Central memory CD8-positive, alpha-beta T cell (primary cell): ENCODE results near the gene HIBADH.
"Not testable (repeated sequence)": the region's sequence is repeated elsewhere in the genome, so short reads cannot be mapped to it uniquely, and the experiment has no call there.

Experiments
- ATAC-seq: fragments of 150-1000 bp; cut with Tn5 transposase; replicated peaks from 2 replicates; pipeline ENCODE4 v1.10.0; 2022; ENCODE audit warnings: mild to moderate bottlenecking, moderate FRiP score, moderate number of reproducible peaks; ENCODE audit not compliant: poor library complexity, severe bottlenecking; ENCODE audit errors: extremely low read depth
- DNase-seq, 2 donors: peaks; one replicate each; pipeline ENCODE4 v3.0.0; 2021; ENCODE audit warnings: low spot score in 2 of 2
- H3K27ac Mint-ChIP-seq: one replicate; pipeline ENCODE4 v1.8.0; 2022; ENCODE audit warnings: low read depth, mild to moderate bottlenecking, moderate library complexity, mixed read lengths
- H3K27me3 Mint-ChIP-seq: one replicate; pipeline ENCODE4 v1.8.0; 2022; ENCODE audit warnings: mixed read lengths
- H3K36me3 Mint-ChIP-seq: one replicate; pipeline ENCODE4 v1.8.0; 2022; ENCODE audit warnings: mild to moderate bottlenecking, moderate library complexity, mixed read lengths; ENCODE audit not compliant: insufficient read depth
- H3K4me1 Mint-ChIP-seq: one replicate; pipeline ENCODE4 v1.8.0; 2022; ENCODE audit warnings: mixed read lengths
- H3K4me3 Mint-ChIP-seq: one replicate; pipeline ENCODE4 v1.8.0; 2022; ENCODE audit warnings: mild to moderate bottlenecking, moderate library complexity, mixed read lengths
- H3K9me3 Mint-ChIP-seq: one replicate; pipeline ENCODE4 v1.8.0; 2022; ENCODE audit warnings: mixed read lengths

The HIBADH gene

GRCh38 chr7:27578169-27578568 lies 84.5 kb downstream of the HIBADH start:
- not testable (repeated sequence) for DNase-seq, H3K27me3 Mint-ChIP-seq, H3K36me3 Mint-ChIP-seq, H3K4me1 Mint-ChIP-seq, ATAC-seq, H3K27ac Mint-ChIP-seq, H3K4me3 Mint-ChIP-seq, H3K9me3 Mint-ChIP-seq

- Mint-ChIP-seq H3K36me3 (peaks cover 1% of the 10 kb centered on the region), H3K27ac (no peak overlapping the region), H3K9me3 (no peaks in the 10 kb centered on the region), H3K27me3 (no peaks in the 10 kb centered on the region), H3K4me1 (no peaks in the 10 kb centered on the region), H3K4me3 (no peak overlapping the region)
- no peak for ATAC-seq
- DNase-seq, result no peak
These were observed 86.2 kb downstream of the HIBADH start for GRCh38 chr7:27576360-27576944.

GRCh38 chr7:27575613-27576012 lies 87.1 kb downstream of the HIBADH start:
- H3K36me3 Mint-ChIP-seq, result peaks cover 1% of the 10 kb centered on the region
- no peak overlapping the region for H3K27ac Mint-ChIP-seq
- no peaks in the 10 kb centered on the region for H3K27me3 Mint-ChIP-seq
- no peaks in the 10 kb centered on the region for H3K4me1 Mint-ChIP-seq
- no peak for ATAC-seq
- H3K4me3 Mint-ChIP-seq, result no peak overlapping the region
- no peak for DNase-seq
- no peaks in the 10 kb centered on the region for H3K9me3 Mint-ChIP-seq

- DNase-seq (no peak), ATAC-seq (no peak)
- H3K27me3 Mint-ChIP-seq, result no peaks in the 10 kb centered on the region
- no peak overlapping the region for H3K4me3 Mint-ChIP-seq
- no peaks in the 10 kb centered on the region for H3K4me1 Mint-ChIP-seq
- peaks cover 5% of the 10 kb centered on the region for H3K36me3 Mint-ChIP-seq
- H3K27ac Mint-ChIP-seq, result no peak overlapping the region
- no peaks in the 10 kb centered on the region for H3K9me3 Mint-ChIP-seq
These were observed 93.6 kb downstream of the HIBADH start for GRCh38 chr7:27569106-27569505.

- ATAC-seq (no peak), DNase-seq (no peak)
- Mint-ChIP-seq H3K4me3 (no peak overlapping the region), H3K27ac (no peak overlapping the region), H3K9me3 (no peaks in the 10 kb centered on the region), H3K4me1 (no peaks in the 10 kb centered on the region), H3K36me3 (peaks cover 3% of the 10 kb centered on the region), H3K27me3 (no peaks in the 10 kb centered on the region)
These were observed 95.4 kb downstream of the HIBADH start for GRCh38 chr7:27567266-27567665.

GRCh38 chr7:27564881-27565482 lies 97.7 kb downstream of the HIBADH start:
- Mint-ChIP-seq H3K4me3 (no peak overlapping the region), H3K27ac (no peak overlapping the region), H3K9me3 (no peaks in the 10 kb centered on the region), H3K4me1 (no peaks in the 10 kb centered on the region), H3K36me3 (no peaks in the 10 kb centered on the region), H3K27me3 (no peaks in the 10 kb centered on the region)
- ATAC-seq (no peak), DNase-seq (no peak)

- no peaks in the 10 kb centered on the region for H3K36me3 Mint-ChIP-seq
- H3K4me3 Mint-ChIP-seq, result no peak overlapping the region
- ATAC-seq (no peak), DNase-seq (no peak)
- H3K4me1 Mint-ChIP-seq, result no peaks in the 10 kb centered on the region
- H3K9me3 Mint-ChIP-seq, result no peaks in the 10 kb centered on the region
- no peaks in the 10 kb centered on the region for H3K27me3 Mint-ChIP-seq
- no peak overlapping the region for H3K27ac Mint-ChIP-seq
These were observed 101.9 kb downstream of the HIBADH start for GRCh38 chr7:27560706-27561235.

- H3K27me3 Mint-ChIP-seq, result no peaks in the 10 kb centered on the region
- no peaks in the 10 kb centered on the region for H3K9me3 Mint-ChIP-seq
- H3K36me3 Mint-ChIP-seq, result no peaks in the 10 kb centered on the region
- no peak for ATAC-seq
- no peak overlapping the region for H3K27ac Mint-ChIP-seq
- no peak overlapping the region for H3K4me3 Mint-ChIP-seq
- no peaks in the 10 kb centered on the region for H3K4me1 Mint-ChIP-seq
- DNase-seq, result no peak
These were observed 107.0 kb downstream of the HIBADH start for GRCh38 chr7:27555670-27556069.

GRCh38 chr7:27554826-27555225 lies 107.9 kb downstream of the HIBADH start:
- Mint-ChIP-seq H3K36me3 (no peaks in the 10 kb centered on the region), H3K9me3 (no peaks in the 10 kb centered on the region), H3K4me3 (no peak overlapping the region), H3K27me3 (no peaks in the 10 kb centered on the region), H3K4me1 (no peaks in the 10 kb centered on the region), H3K27ac (no peak overlapping the region)
- ATAC-seq (no peak), DNase-seq (no peak)

- H3K27me3 Mint-ChIP-seq, result no peaks in the 10 kb centered on the region
- H3K36me3 Mint-ChIP-seq, result no peaks in the 10 kb centered on the region
- no peak overlapping the region for H3K27ac Mint-ChIP-seq
- H3K4me3 Mint-ChIP-seq, result no peak overlapping the region
- ATAC-seq (no peak), DNase-seq (no peak)
- H3K4me1 Mint-ChIP-seq, result no peaks in the 10 kb centered on the region
- H3K9me3 Mint-ChIP-seq, result no peaks in the 10 kb centered on the region
These were observed 109.4 kb downstream of the HIBADH start for GRCh38 chr7:27553273-27553672.

GRCh38 chr7:27551803-27552400 lies 110.8 kb downstream of the HIBADH start:
- ATAC-seq (no peak), DNase-seq (no peak)
- H3K9me3 Mint-ChIP-seq, result no peaks in the 10 kb centered on the region
- H3K4me3 Mint-ChIP-seq, result no peak overlapping the region
- no peaks in the 10 kb centered on the region for H3K27me3 Mint-ChIP-seq
- H3K36me3 Mint-ChIP-seq, result no peaks in the 10 kb centered on the region
- no peaks in the 10 kb centered on the region for H3K4me1 Mint-ChIP-seq
- no peak overlapping the region for H3K27ac Mint-ChIP-seq

GRCh38 chr7:27549606-27550005 lies 113.1 kb downstream of the HIBADH start:
- DNase-seq, result no peak

GRCh38 chr7:27548304-27548703 lies 114.4 kb downstream of the HIBADH start:
- H3K27me3 Mint-ChIP-seq, result no peaks in the 10 kb centered on the region
- no peaks in the 10 kb centered on the region for H3K36me3 Mint-ChIP-seq
- no peaks in the 10 kb centered on the region for H3K4me1 Mint-ChIP-seq
- DNase-seq (no peak), ATAC-seq (no peak)
- H3K9me3 Mint-ChIP-seq, result no peaks in the 10 kb centered on the region
- H3K4me3 Mint-ChIP-seq, result no peak overlapping the region
- H3K27ac Mint-ChIP-seq, result no peak overlapping the region

More at GRCh38 chr7:27549606-27550005, 113.1 kb downstream of the HIBADH start:
- ATAC-seq, result no peak
- Mint-ChIP-seq H3K27ac (no peak overlapping the region), H3K27me3 (no peaks in the 10 kb centered on the region), H3K9me3 (no peaks in the 10 kb centered on the region), H3K4me3 (no peak overlapping the region), H3K36me3 (no peaks in the 10 kb centered on the region), H3K4me1 (no peaks in the 10 kb centered on the region)
